ENCODE measurements around the gene LCE2D.
"Not testable (repeated sequence)": the region's sequence is repeated elsewhere in the genome, so short reads cannot be mapped to it uniquely, and the experiment has no call there.

Gene LCE2D, protein sequence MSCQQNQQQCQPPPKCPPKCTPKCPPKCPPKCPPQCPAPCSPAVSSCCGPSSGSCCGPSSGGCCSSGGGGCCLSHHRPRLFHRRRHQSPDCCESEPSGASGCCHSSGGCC

GRCh38 chr1:152663098-152663497 is at the start of gene LCE2D:
TSS of gene LCE2D (plus strand) at chr1:152663380. CDS start at chr1:152664106, 726 bp downstream.
- DNase-seq (ENCODE audit: low read depth), result no peak

GRCh38 chr1:152613511-152613910 is 49.7 kb upstream of the LCE2D start, which contains the start of gene LCE3B:
TSS of gene LCE3B (plus strand) at chr1:152613811. CDS start at chr1:152613811, 0 bp downstream.
- no peak for DNase-seq (ENCODE audit: low read depth)

- DNase-seq (ENCODE audit: low read depth), result no peak
Measured at GRCh38 chr1:152621993-152622392, 41.2 kb upstream of the LCE2D start.

GRCh38 chr1:152622803-152623202 is 40.4 kb upstream of the LCE2D start, which contains the start of gene LCE3A:
TSS of gene LCE3A (minus strand) at chr1:152623103. CDS start at chr1:152623103, 0 bp downstream.
- DNase-seq (ENCODE audit: low read depth), result no peak

- no peak for DNase-seq (ENCODE audit: low read depth)
Measured at GRCh38 chr1:152623203-152623844, 39.9 kb upstream of the LCE2D start.

DNA sequence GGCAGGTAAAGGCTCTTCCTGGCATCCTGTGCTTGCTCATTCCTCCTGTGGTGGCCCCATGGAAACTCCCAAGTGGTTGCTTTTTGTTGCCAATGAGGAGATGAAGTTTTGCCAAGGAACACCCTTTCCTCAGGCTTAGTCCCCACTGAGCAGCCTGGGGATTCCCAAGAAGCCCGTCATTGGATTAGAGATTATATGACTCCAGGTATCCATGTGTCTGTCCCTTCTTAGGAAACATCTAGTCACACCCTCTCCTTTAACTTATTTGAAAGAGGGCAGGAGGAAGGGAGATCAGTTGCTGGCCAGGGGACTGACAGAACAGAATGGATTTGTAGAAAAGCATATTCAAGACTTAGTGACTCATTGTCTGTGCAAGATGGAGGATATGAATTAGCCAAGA is 36.4 kb upstream of the LCE2D start:
- no peak for DNase-seq (ENCODE audit: low read depth)

DNA sequence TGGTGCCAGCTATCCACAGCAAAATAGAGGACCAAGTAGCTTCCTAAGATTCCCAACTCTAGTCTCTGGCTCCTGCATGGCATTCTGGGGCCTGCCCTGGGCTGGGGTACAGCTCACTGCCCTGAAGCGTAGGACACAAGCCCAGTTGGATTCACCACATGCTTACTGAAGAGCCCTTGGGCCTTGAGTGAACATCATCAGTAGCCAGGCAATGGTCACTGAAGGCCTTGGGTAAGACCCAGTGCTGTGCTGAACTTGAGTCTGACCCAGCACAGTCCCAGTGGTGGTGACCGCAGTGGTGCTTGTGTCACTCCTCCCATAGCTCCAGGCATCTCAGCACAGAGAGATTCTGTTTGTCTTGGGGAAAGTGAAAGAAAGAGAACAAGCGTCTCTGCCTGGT is 32.6 kb upstream of the LCE2D start:
- no peak for DNase-seq (ENCODE audit: low read depth)

DNA sequence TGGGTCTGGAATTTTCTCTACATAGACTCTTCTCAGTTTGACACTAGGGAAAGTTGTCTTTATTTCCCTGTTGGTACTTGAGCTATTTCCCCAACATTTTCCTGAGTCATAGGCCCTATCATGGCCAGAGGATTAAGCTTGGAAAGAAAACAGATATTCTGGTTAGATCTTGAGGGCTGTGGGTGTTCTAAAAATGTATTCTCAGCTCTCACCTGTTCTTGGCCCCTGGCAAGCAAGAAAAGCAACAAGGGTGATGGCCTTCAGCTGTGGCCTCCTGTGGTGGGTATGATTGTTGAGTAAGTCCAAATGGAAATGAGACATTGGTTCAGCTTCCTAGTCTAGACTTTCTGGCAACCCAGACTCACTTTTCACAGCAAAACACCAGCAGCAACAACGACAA is 22.8 kb upstream of the LCE2D start:
- DNase-seq (ENCODE audit: low read depth), result no peak

- no peak for DNase-seq (ENCODE audit: low read depth)
Measured at GRCh38 chr1:152643945-152644344, 19.2 kb upstream of the LCE2D start.

GRCh38 chr1:152645146-152645545 is 18.0 kb upstream of the LCE2D start:
- no peak for DNase-seq (ENCODE audit: low read depth)

DNA sequence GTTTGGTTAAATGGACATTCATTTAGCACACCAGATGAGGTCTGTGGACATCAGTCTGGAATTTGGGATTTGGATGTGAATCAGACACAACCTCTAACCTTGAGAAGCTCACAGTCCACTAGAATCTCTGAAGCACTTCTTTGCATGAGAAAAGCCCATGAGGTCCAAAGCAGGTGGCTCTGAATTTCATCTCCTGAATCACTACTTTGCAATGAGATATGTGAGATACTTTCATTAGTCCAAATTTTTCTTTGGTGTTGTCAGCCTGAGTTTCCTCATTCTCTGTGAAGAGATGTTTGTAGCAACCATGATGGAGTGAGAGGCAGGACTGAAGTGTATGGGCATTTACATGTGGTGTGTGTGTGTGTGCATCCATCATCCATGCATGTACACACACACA is 16.5 kb upstream of the LCE2D start:
- no peak for DNase-seq (ENCODE audit: low read depth)

- DNase-seq (ENCODE audit: low read depth), result peak; percentile 12
Measured at GRCh38 chr1:152654110-152654509, 9.1 kb upstream of the LCE2D start.

GRCh38 chr1:152656459-152656858 is 6.7 kb upstream of the LCE2D start:
- DNase-seq (ENCODE audit: low read depth), result no peak

- DNase-seq (ENCODE audit: low read depth), result no peak
Measured at GRCh38 chr1:152657677-152658076, 5.5 kb upstream of the LCE2D start.

GRCh38 chr1:152658649-152659048 is 4.5 kb upstream of the LCE2D start:
- no peak for DNase-seq (ENCODE audit: low read depth)

- DNase-seq (ENCODE audit: low read depth), result not testable (repeated sequence)
Measured at GRCh38 chr1:152666171-152666570, 3.0 kb downstream of the LCE2D start.

- DNase-seq (ENCODE audit: low read depth), result no peak
Measured at GRCh38 chr1:152667648-152668047, 4.5 kb downstream of the LCE2D start.

- DNase-seq (ENCODE audit: low read depth), result no peak
Measured at GRCh38 chr1:152673016-152673415, 9.8 kb downstream of the LCE2D start.

DNA sequence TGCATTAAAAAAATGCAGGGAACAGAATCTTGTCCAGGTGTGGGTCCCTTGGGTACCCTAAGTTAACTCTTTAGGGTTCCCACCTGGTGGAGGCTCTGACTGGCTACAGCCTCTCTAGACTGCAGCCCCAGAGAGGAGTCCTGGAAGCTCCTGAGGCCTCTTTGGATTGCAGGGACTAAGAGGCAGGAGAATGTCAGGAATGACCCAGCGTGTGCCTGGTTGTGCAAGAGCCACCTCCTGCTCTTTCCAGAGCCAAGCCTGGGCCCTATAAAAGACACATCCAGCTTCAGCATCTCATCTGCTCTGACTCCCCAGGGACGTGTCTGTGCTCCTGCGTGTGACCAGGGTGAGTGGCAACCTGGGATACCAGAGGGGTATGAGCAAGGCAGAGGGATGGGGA is 11.8 kb downstream of the LCE2D start, which contains the start of gene LCE2C:
Gene LCE2C (plus strand): TSS at position 297 of the 400 bp plus-strand sequence. CDS start 737 bp downstream, outside the sequence.
- not testable (repeated sequence) for DNase-seq (ENCODE audit: low read depth)

GRCh38 chr1:152679459-152679858 is 16.3 kb downstream of the LCE2D start:
- DNase-seq (ENCODE audit: low read depth), result no peak

DNA sequence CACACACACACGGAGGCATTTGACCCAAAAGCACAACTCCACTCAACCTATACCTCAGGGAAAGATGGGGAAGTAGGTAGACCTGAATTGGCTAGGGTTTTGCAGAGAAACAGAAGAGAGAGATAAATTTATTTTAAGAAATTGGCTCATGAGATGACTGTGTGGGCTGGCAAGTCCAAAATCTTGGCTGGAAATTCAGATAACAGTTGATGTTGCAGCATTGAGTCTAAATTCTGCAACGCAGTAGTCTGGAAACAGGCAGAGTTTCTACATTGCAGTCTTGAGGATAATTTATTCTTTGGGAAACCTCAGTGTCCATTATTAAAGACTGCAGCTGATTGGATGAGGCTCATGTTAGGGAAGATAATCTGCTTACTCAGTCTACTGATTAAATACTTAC is 18.4 kb downstream of the LCE2D start:
- DNase-seq (ENCODE audit: low read depth), result no peak

DNA sequence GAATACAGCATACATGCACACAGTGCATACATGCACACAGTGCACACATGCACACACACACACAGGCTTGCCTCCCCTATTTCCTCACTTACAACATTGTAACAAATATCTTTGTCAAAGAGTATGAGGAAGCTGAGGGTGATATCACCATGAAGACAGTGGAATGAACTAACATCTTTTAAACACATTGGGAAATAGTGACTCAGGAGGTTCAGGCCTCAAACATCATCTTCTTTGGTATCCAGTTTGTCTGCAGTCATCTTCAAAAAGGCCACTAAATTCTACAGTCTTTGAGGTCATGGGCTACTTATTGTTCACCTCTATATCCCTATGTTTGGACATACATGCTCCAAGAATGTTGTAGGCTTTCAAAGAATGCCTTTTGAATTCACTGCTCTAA is 20.7 kb downstream of the LCE2D start:
- no peak for DNase-seq (ENCODE audit: low read depth)

- not testable (repeated sequence) for DNase-seq (ENCODE audit: low read depth)
Measured at GRCh38 chr1:152685823-152686222, 22.6 kb downstream of the LCE2D start, which contains the start of gene LCE2B. TSS of gene LCE2B (plus strand) at chr1:152686123. CDS start at chr1:152686844, 721 bp downstream.

Measured in stimulated activated CD8-positive, alpha-beta memory T cell treated with anti-CD3 and anti-CD28 coated beads, Interleukin-15, amount 100 ng/mL, for 24 hours (primary cell).